GM11168 (cell line): ENCODE data around the gene KIFC3.
"Not testable (repeated sequence)": the region's sequence is repeated elsewhere in the genome, so short reads cannot be mapped to it uniquely, and the experiment has no call there.

ENCODE experiments used
- in situ Hi-C: fragments of 300-500 bp; cut with MboI; formaldehyde crosslinking; loops from one replicate; pipeline ENCODE4 v1.12.0; 2022; ENCODE audit warnings: low sequenced_read_pairs; ENCODE audit not compliant: unreplicated experiment

KIFC3 gene

GRCh38 chr16:57826052-57826451, 23.8 kb upstream of the KIFC3 start:
- in situ Hi-C loops = no loop called here

- in situ Hi-C loops = no loop called here
Measured at GRCh38 chr16:57825298-57826044, 23.2 kb upstream of the KIFC3 start.

- in situ Hi-C loops = no loop called here
Measured at GRCh38 chr16:57824888-57825287, 22.6 kb upstream of the KIFC3 start.

- in situ Hi-C loops = no loop called here
Measured at GRCh38 chr16:57823836-57824235, 21.5 kb upstream of the KIFC3 start.

GRCh38 chr16:57822856-57823255, 20.6 kb upstream of the KIFC3 start:
- in situ Hi-C loops = no loop called here

GRCh38 chr16:57822018-57822553, 19.8 kb upstream of the KIFC3 start:
- in situ Hi-C loops = no loop called here

GRCh38 chr16:57821149-57821971, 19.1 kb upstream of the KIFC3 start:
- in situ Hi-C loops = no loop called here

GRCh38 chr16:57818377-57819064, 16.2 kb upstream of the KIFC3 start:
- in situ Hi-C loops = no loop called here

- in situ Hi-C loops = no loop called here
Measured at GRCh38 chr16:57817680-57818079, 15.4 kb upstream of the KIFC3 start.

GRCh38 chr16:57815987-57816745, 13.9 kb upstream of the KIFC3 start:
- in situ Hi-C loops = no loop called here

- in situ Hi-C loops = no loop called here
Measured at GRCh38 chr16:57814896-57815295, 12.6 kb upstream of the KIFC3 start.

GRCh38 chr16:57813466-57813865, 11.2 kb upstream of the KIFC3 start:
- in situ Hi-C loops = no loop called here

GRCh38 chr16:57811340-57811739, 9.0 kb upstream of the KIFC3 start:
- in situ Hi-C loops = not testable (repeated sequence)

GRCh38 chr16:57810197-57811031, 8.1 kb upstream of the KIFC3 start:
- in situ Hi-C loops = no loop called here

GRCh38 chr16:57809276-57810196, 7.2 kb upstream of the KIFC3 start:
- in situ Hi-C loops = no loop called here

- in situ Hi-C loops = no loop called here
Measured at GRCh38 chr16:57808589-57809228, 6.4 kb upstream of the KIFC3 start.

- in situ Hi-C loops = no loop called here
Measured at GRCh38 chr16:57807968-57808528, 5.8 kb upstream of the KIFC3 start.
